Gastroesophageal sphincter (tissue), 4 donors: ENCODE results near the gene CHST14. TPM values are rescaled to one million over a fixed set of nuclear protein-coding genes. Genes with fewer than 3 reads are reported as not detected.
"Not testable (repeated sequence)": the region's sequence is repeated elsewhere in the genome, so short reads cannot be mapped to it uniquely, and the experiment has no call there.

Experiments used
- ATAC-seq: fragments of 150-250 bp; one replicate; pipeline ENCODE4 v1.9.1; 2016; ENCODE audit warnings: mild to moderate bottlenecking, moderate library complexity
- H3K27ac ChIP-seq, 4 donors: fragments of 200-600 bp; sonication (generic) in 3 of 4; 1 replicate in 3 of 4; 2 replicates in 1 of 4; pipeline ENCODE4 v1.5.1; 2016 to 2019
- H3K27me3 ChIP-seq: fragments of 200-600 bp; sonication (generic); one replicate; pipeline ENCODE4 v1.5.1; 2019
- H3K36me3 ChIP-seq, 2 donors: fragments of 200-600 bp; sonication (generic); one replicate each; pipeline ENCODE4 v1.5.1; 2019; ENCODE audit warnings: control low read depth in 1 of 2
- H3K4me1 ChIP-seq, 3 donors: fragments of 200-600 bp; sonication (generic); 1 replicate in 2 of 3; 2 replicates in 1 of 3; pipeline ENCODE4 v1.5.1; 2016 to 2019; ENCODE audit warnings: control low read depth in 2 of 3
- H3K4me3 ChIP-seq, 2 donors: fragments of 200-600 bp; sonication (generic); one replicate each; pipeline ENCODE4 v1.5.1; 2019; ENCODE audit warnings: mild to moderate bottlenecking in 1 of 2, moderate library complexity in 1 of 2
- H3K9me3 ChIP-seq, 3 donors: fragments of 200-600 bp; sonication (generic); one replicate each; pipeline ENCODE4 v1.5.1; 2017 to 2019; ENCODE audit warnings: control low read depth in 2 of 3
- EP300 ChIP-seq: sonication (generic); formaldehyde crosslinking; IDR thresholded peaks from one replicate; pipeline ENCODE4 v1.6.1; 2017; ENCODE audit warnings: antibody characterized with exemption, mild to moderate bottlenecking
- POLR2A ChIP-seq, 2 donors: fragments of 450-650 bp; IDR thresholded peaks; one replicate each; pipeline ENCODE4 v1.6.1; 2017; ENCODE audit warnings: antibody characterized with exemption in 2 of 2, mild to moderate bottlenecking in 2 of 2, moderate library complexity in 1 of 2
- POLR2AphosphoS5 ChIP-seq: sonication (generic); formaldehyde crosslinking; IDR thresholded peaks from one replicate; pipeline ENCODE4 v1.6.1; 2017; ENCODE audit warnings: antibody characterized with exemption
- WGBS, 2 donors: methylation state at CpG; one replicate each; pipeline ENCODE4 v1.1.5; 2018; ENCODE audit warnings: low coverage in 1 of 2; 5-methylcytosine and 5-hydroxymethylcytosine counted together
- total RNA-seq, 4 donors: library from RNA; depleted of rRNA; stranded (reverse); fragments of >200 nt; gene quantifications; one replicate each; pipeline ENCODE4 v1.1.0, GENCODE V29; 2016
- TF ChIP-seq, protein P1 (sequence below), 4 experiments: fragments of 200-600 bp in 2 of 4; fragments of 450-650 bp in 2 of 4; sonication (generic) in 1 of 4; IDR thresholded peaks; one replicate each; pipeline ENCODE4 v1.5.1; 2017 to 2019; ENCODE audit warnings: antibody characterized with exemption in 4 of 4, mild to moderate bottlenecking in 2 of 4, moderate library complexity in 2 of 4

Gene CHST14
- total RNA-seq, 4 donors from 2014 or later: 7.8 to 18.4 (median 11.7) TPM

DNA sequence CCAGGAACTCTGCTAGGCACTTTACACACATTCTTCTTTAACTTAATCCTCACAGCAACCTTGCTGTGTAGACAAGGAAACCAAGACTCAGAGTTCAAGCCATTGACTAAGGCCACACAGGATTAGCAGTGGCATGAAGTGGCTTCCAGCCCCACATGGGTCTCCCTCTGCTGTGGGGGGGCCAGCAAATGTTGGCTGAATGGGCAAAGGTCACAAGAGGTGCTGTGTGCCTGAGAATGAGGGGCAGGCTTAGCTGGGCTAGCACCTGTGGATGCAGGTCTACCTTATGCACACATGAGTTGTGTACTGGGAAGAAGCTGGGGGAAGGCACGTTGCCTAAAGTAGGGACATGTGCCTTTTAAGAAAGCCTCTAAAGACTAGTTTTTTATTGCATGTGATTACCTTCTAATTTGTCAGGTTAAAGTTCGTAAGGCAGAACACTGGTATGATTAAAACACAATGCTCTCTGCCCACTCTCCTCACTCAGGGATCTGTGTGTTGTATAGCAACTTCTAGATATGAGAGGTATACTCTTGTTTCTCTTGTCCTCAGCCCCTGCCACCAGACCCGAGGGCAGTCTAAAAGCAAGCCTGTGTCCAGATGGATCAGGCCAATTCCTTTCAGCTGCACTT is 19.1 kb upstream of the CHST14 start:
- Histone ChIP-seq H3K4me1 (peaks cover 0 to 57% (median 19%) of the 10 kb centered on the region in 3 donors), H3K27ac (no peak overlapping the region), H3K9me3 (no peaks in the 10 kb centered on the region), H3K36me3 (no peaks in the 10 kb centered on the region), H3K27me3 (no peaks in the 10 kb centered on the region), H3K4me3 (no peak overlapping the region)
- TF ChIP-seq EP300: no peak
- no peak for TF ChIP-seq POLR2AphosphoS5
- no peak for TF ChIP-seq POLR2A (IDR thresholded peaks at IDR 0.05)
- TF ChIP-seq, protein P1, sequence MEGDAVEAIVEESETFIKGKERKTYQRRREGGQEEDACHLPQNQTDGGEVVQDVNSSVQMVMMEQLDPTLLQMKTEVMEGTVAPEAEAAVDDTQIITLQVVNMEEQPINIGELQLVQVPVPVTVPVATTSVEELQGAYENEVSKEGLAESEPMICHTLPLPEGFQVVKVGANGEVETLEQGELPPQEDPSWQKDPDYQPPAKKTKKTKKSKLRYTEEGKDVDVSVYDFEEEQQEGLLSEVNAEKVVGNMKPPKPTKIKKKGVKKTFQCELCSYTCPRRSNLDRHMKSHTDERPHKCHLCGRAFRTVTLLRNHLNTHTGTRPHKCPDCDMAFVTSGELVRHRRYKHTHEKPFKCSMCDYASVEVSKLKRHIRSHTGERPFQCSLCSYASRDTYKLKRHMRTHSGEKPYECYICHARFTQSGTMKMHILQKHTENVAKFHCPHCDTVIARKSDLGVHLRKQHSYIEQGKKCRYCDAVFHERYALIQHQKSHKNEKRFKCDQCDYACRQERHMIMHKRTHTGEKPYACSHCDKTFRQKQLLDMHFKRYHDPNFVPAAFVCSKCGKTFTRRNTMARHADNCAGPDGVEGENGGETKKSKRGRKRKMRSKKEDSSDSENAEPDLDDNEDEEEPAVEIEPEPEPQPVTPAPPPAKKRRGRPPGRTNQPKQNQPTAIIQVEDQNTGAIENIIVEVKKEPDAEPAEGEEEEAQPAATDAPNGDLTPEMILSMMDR (IDR thresholded peaks at IDR 0.05): no peak
- no peak for ATAC-seq
- WGBS, 2 donors: 83 to 84% methylated on average over 1 to 3 of the region's 3 CpGs

DNA sequence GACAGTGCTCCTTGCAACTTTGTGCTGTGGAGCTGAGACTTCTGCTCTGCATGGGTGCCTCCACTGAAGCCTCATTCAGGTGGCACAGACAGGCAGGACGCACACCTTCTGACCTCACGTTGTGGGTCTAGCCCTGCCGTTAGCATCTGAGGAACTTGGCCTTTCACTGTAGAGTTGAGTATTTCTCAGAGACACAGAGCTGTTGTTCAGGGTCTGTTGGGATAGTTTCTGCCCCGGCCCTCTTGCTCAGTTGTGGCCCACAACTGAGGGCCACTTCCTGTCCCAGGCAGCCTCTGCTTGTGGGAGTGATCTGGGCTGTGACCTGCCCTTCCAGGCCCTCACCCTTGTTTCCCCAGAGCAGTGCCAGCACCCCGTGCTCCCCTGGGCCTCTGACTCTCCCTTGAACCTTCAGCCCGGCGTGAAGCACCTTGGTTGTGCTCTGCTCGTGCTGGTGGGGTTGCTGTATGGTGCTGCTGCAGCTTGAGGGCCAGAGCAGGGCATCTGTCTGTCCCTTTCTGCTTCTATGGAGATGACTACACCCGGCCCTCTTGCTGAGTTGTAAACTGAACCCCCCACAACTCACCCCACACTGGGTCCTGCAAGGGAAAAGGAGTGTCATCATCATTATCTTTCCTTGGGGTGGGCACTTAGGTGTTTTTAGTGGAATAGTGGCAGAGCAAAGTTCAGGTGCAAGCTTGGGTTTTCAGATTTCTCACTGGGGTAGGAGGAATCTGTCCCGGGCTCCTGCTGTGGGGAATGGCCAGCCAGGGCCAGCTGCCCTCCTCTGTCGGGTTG is 18.3 kb upstream of the CHST14 start:
- H3K4me1 ChIP-seq: peaks cover 0 to 59% (median 20%) of the 10 kb centered on the region in 3 donors
- 72 to 73% methylated on average over 3 to 5 of the region's 11 CpGs for WGBS, 2 donors
- no peak for TF ChIP-seq POLR2A (IDR thresholded peaks at IDR 0.05)
- TF ChIP-seq EP300: no peak
- TF ChIP-seq, protein P1 (IDR thresholded peaks at IDR 0.05): no peak
- TF ChIP-seq POLR2AphosphoS5: no peak

GRCh38 chr15:40453941-40454340 is 16.8 kb upstream of the CHST14 start:
- H3K4me3 ChIP-seq, H3K36me3 ChIP-seq, H3K27ac ChIP-seq, ATAC-seq, H3K27me3 ChIP-seq, H3K9me3 ChIP-seq: not testable (repeated sequence)
- 83% methylated on average over 1 of the region's 3 CpGs; no CpG with 5 or more reads in 1 of the 2 donors for WGBS, 2 donors
- H3K4me1 ChIP-seq: peaks cover 0 to 59% (median 20%) of the 10 kb centered on the region in 3 donors

More for the DNA sequence above, 18.3 kb upstream of the CHST14 start:
- ATAC-seq: no peak
- no peak overlapping the region for H3K4me3 ChIP-seq
- no peaks in the 10 kb centered on the region for H3K36me3 ChIP-seq
- no peaks in the 10 kb centered on the region for H3K9me3 ChIP-seq
- H3K27ac ChIP-seq: no peak overlapping the region
- H3K27me3 ChIP-seq: no peaks in the 10 kb centered on the region

GRCh38 chr15:40454904-40455391 is 15.8 kb upstream of the CHST14 start:
- H3K27me3 ChIP-seq: no peaks in the 10 kb centered on the region
- H3K27ac ChIP-seq: no peak overlapping the region
- ATAC-seq: peak; percentile 39
- H3K36me3 ChIP-seq: peaks cover 0 to 18% of the 10 kb centered on the region in 2 donors
- H3K4me1 ChIP-seq: peaks cover 0 to 59% (median 20%) of the 10 kb centered on the region in 3 donors
- H3K9me3 ChIP-seq: no peaks in the 10 kb centered on the region
- H3K4me3 ChIP-seq: no peak overlapping the region
- 47% methylated on average over 2 of the region's 9 CpGs; no CpG with 5 or more reads in 1 of the 2 donors for WGBS, 2 donors
- TF ChIP-seq POLR2A (IDR thresholded peaks at IDR 0.05): no peak
- TF ChIP-seq, protein P1 (IDR thresholded peaks at IDR 0.05): no peak

DNA sequence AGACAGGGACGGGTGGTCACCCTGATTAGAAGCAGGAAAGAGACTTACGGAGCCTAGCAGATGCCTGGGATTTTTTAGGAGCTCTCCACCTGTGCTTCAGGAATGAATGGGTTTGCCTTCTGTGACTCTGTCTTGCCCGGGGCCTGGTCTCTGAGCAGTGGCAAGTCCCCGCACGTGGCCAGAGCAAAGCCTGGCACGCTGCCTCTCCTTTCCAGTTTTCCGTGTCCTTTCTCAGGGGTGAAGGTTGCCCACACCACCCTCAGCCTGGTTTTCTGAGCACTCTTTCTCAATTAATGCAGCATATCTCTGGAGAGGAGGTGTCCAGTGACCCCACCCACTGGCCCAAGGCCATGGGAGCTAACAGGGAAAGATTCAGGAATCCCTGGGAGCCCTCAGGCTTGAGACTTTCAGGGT is 14.5 kb upstream of the CHST14 start:
- H3K9me3 ChIP-seq: no peaks in the 10 kb centered on the region
- ATAC-seq: no peak

More for the DNA sequence above, 14.5 kb upstream of the CHST14 start:
- Histone ChIP-seq H3K4me1 (peaks cover 0 to 57% (median 20%) of the 10 kb centered on the region in 3 donors), H3K27ac (no peak overlapping the region), H3K36me3 (peaks cover 0 to 31% of the 10 kb centered on the region in 2 donors), H3K4me3 (no peak overlapping the region), H3K27me3 (no peaks in the 10 kb centered on the region)
- 63% methylated on average over 5 of the region's 7 CpGs; no CpG with 5 or more reads in 1 of the 2 donors for WGBS, 2 donors
- TF ChIP-seq POLR2A (IDR thresholded peaks at IDR 0.05) (no peak), POLR2AphosphoS5 (no peak), EP300 (no peak)
- TF ChIP-seq, protein P1 (IDR thresholded peaks at IDR 0.05): no peak
